Spleen (tissue), 11 donors: ENCODE results near the gene RSPH9. TPM values are rescaled to one million over a fixed set of nuclear protein-coding genes. Genes with fewer than 3 reads are reported as not detected.

Source experiments
- DNase-seq: peaks from one replicate; pipeline ENCODE4 v3.0.0-alpha.2; 2020
- H3K27ac ChIP-seq, 8 donors: fragments of 200-600 bp; sonication (generic) in 7 of 8; 1 replicate in 4 of 8; 2 replicates in 4 of 8; pipeline versions ENCODE4 v1.5.0 to v1.8.0; 2016 to 2021; ENCODE audit warnings: inconsistent platforms in 4 of 8, mild to moderate bottlenecking in 4 of 8, moderate library complexity in 1 of 8
- H3K27me3 ChIP-seq, 7 donors: fragments of 200-600 bp; sonication (generic) in 6 of 7; replicated peaks in 1 of 7; 1 replicate in 4 of 7; 2 replicates in 3 of 7; pipeline versions ENCODE4 v1.5.0 to v1.8.0; 2016 to 2021; ENCODE audit warnings: inconsistent platforms in 3 of 7, mild to moderate bottlenecking in 1 of 7
- H3K36me3 ChIP-seq, 6 donors: fragments of 200-600 bp; sonication (generic) in 5 of 6; 1 replicate in 4 of 6; 2 replicates in 2 of 6; pipeline versions ENCODE4 v1.5.0 to v1.8.0; 2016 to 2021; ENCODE audit warnings: inconsistent platforms in 2 of 6
- H3K4me1 ChIP-seq, 6 donors: fragments of 200-600 bp; sonication (generic) in 5 of 6; 1 replicate in 3 of 6; 2 replicates in 3 of 6; pipeline versions ENCODE4 v1.5.0 to v1.8.0; 2016 to 2021; ENCODE audit warnings: inconsistent platforms in 3 of 6
- H3K4me3 ChIP-seq, 8 donors: fragments of 200-600 bp; sonication (generic) in 7 of 8; 1 replicate in 4 of 8; 2 replicates in 4 of 8; pipeline versions ENCODE4 v1.5.0 to v1.8.0; 2016 to 2021; ENCODE audit warnings: inconsistent platforms in 4 of 8, mild to moderate bottlenecking in 4 of 8, moderate library complexity in 2 of 8
- H3K9me3 ChIP-seq, 8 donors: fragments of 200-600 bp; sonication (generic) in 7 of 8; 1 replicate in 4 of 8; 2 replicates in 4 of 8; pipeline versions ENCODE4 v1.5.0 to v1.8.0; 2016 to 2021; ENCODE audit warnings: inconsistent platforms in 4 of 8
- POLR2A ChIP-seq, 3 donors: fragments of 450-650 bp; IDR thresholded peaks; one replicate each; pipeline ENCODE4 v1.5.1; 2017; ENCODE audit warnings: antibody characterized with exemption in 3 of 3, mild to moderate bottlenecking in 1 of 3
- POLR2AphosphoS5 ChIP-seq, 3 donors: sonication (generic); formaldehyde crosslinking; IDR thresholded peaks; one replicate each; pipeline ENCODE4 v1.5.1; 2017; ENCODE audit warnings: antibody characterized with exemption in 3 of 3
- WGBS, 5 donors: extraction: QIAGEN DNeasy Blood & Tissue Kit in 3 of 5; methylation state at CpG; one replicate each; pipeline versions ENCODE4 v1.1.5 to v1.1.7; 2013 to 2018; 5-methylcytosine and 5-hydroxymethylcytosine counted together
- intact Hi-C: fragments of 100-400 bp; cut with DNase I; formaldehyde crosslinking; loops from one replicate; pipeline ENCODE4 v1.15.0; 2023; ENCODE audit warnings: low total_unique reads
- polyA plus RNA-seq, 3 donors: library from polyadenylated mRNA; stranded (reverse); fragments of 200-250 nt; gene quantifications; one replicate each; pipeline ENCODE4 v1.2.1, GENCODE V29; 2013
- total RNA-seq, 7 donors: library from RNA; depleted of rRNA in 3 of 7; stranded (reverse); fragments of >200 nt in 3 of 7; fragmentation: NEBNext Ultra II Directional in 4 of 7; extraction: Animal tissue kit (Norgen Biotek cat#: 25700) in 4 of 7; gene quantifications; one replicate each; pipeline versions ENCODE4 v1.1.0 to v1.2.1, GENCODE V29; 2016 to 2021
- TF ChIP-seq, protein P1 (sequence below), 11 experiments: fragments of 200-600 bp in 7 of 11; fragments of 450-650 bp in 4 of 11; sonication (generic) in 4 of 11; IDR thresholded peaks in 8 of 11; conservative IDR thresholded peaks in 3 of 11; 1 replicate in 7 of 11; 2 replicates in 4 of 11; pipeline versions ENCODE4 v1.4.0 to v1.8.0; 2016 to 2021; ENCODE audit warnings: antibody characterized with exemption in 11 of 11, inconsistent platforms in 4 of 11, mild to moderate bottlenecking in 1 of 11
- donor health status: healthy with polysubstance abuse.
- donor health status: DM: no; HTN: no; CAD: no; lungs with moderate emphysema.
- donor health status: DM: no; HTN: no; CAD: no.
- donor health status: Bipolar disorder and iron deficiency.
- donor health status: healthy.
- donor health status: DM: no; HTN: no; CAD: no.
- donor health status: DM: yes; HTN: yes; CAD: no.

The RSPH9 gene
- total and polyA plus RNA-seq, 10 donors, result 0.17 to 0.63 (median 0.20) TPM; not detected in 3

DNA sequence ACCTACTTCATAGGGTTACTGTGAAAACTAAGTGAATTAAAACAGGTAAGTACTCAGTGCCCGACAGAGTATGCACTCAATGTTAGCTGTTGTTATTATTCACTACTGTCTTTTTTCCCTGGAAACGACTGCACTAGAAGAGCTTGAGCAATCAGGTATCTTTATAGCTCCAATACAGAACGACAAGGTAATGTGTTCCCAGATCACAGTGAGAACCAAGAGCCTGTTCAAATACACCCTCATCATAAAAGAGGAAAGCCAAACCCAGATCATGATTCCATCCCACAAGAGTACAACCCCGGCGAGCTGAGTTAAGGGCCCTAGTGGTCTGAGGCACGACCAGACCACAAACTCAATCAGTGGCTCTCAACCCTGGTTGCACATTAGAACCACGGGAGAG lies 32.9 kb downstream of the RSPH9 start:
- Histone ChIP-seq H3K27ac (no peak overlapping the region), H3K27me3 (no peaks in the 10 kb centered on the region), H3K4me3 (no peak overlapping the region), H3K4me1 (peaks cover 0 to 38% (median 13%) of the 10 kb centered on the region in 6 donors), H3K36me3 (peaks cover 5 to 100% (median 87%) of the 10 kb centered on the region in 6 donors), H3K9me3 (no peaks in the 10 kb centered on the region)
- intact Hi-C loops, result no loop called here
- TF ChIP-seq POLR2A (IDR thresholded peaks at IDR 0.05) (no peak), POLR2AphosphoS5 (IDR thresholded peaks at IDR 0.05) (no peak)
- 80 to 91% (median 90%) methylated on average over 4 to 7 of the region's 7 CpGs for WGBS, 5 donors
- DNase-seq, result no peak

DNA sequence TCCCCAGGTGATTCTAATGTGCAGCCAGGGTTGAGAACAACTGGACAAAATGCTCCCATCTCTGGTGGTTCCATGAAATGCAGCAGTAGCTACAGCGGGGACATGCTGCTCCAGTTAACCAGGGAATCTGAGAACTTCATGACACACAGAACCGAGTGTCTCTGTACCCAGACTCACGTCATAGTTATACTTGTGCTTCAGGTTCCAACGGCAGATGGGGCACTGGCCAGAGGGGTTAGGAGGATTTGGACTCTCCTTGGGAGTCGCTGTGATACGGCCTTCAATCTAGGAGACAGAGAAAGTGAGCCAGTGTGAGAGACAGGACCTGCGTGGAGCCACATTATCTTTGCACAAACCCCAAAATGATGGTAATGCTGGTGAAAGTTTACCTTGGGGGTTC lies 33.5 kb downstream of the RSPH9 start:
- no peak for DNase-seq
- Histone ChIP-seq H3K9me3 (no peaks in the 10 kb centered on the region), H3K27ac (no peak overlapping the region), H3K4me1 (peaks cover 0 to 39% (median 15%) of the 10 kb centered on the region in 6 donors), H3K36me3 (peaks cover 5 to 100% (median 81%) of the 10 kb centered on the region in 6 donors), H3K27me3 (no peaks in the 10 kb centered on the region), H3K4me3 (no peak overlapping the region)
- intact Hi-C loops, result no loop called here
- TF ChIP-seq POLR2A (IDR thresholded peaks at IDR 0.05), result no peak
- no peak for TF ChIP-seq POLR2AphosphoS5 (IDR thresholded peaks at IDR 0.05)
- TF ChIP-seq, protein P1, sequence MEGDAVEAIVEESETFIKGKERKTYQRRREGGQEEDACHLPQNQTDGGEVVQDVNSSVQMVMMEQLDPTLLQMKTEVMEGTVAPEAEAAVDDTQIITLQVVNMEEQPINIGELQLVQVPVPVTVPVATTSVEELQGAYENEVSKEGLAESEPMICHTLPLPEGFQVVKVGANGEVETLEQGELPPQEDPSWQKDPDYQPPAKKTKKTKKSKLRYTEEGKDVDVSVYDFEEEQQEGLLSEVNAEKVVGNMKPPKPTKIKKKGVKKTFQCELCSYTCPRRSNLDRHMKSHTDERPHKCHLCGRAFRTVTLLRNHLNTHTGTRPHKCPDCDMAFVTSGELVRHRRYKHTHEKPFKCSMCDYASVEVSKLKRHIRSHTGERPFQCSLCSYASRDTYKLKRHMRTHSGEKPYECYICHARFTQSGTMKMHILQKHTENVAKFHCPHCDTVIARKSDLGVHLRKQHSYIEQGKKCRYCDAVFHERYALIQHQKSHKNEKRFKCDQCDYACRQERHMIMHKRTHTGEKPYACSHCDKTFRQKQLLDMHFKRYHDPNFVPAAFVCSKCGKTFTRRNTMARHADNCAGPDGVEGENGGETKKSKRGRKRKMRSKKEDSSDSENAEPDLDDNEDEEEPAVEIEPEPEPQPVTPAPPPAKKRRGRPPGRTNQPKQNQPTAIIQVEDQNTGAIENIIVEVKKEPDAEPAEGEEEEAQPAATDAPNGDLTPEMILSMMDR (IDR thresholded peaks at IDR 0.05 in 8 of 11, conservative IDR thresholded peaks at IDR 0.05 in 3 of 11), result no peak
- 88 to 98% (median 95%) methylated on average over 7 of the region's 7 CpGs for WGBS, 5 donors

DNA sequence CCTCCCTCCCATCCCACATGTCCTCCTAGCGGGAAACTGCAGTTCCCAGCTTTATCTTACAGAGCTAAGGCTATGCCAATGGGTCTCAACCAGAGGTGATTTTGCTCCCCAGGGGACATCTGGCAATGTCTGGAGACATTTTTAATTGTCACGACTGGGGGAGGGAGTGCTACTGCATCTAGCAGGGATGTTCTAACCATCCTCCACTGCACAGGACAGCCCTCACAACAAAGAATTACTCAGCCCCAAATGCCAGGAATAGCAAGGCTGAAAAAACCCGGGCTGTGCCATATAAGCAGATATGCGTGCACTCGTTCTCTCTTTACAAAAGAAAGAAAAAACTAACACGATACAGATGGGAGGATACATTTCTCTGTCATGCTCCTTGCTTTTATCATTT lies 34.2 kb downstream of the RSPH9 start:
- intact Hi-C loops, result no loop called here

DNA sequence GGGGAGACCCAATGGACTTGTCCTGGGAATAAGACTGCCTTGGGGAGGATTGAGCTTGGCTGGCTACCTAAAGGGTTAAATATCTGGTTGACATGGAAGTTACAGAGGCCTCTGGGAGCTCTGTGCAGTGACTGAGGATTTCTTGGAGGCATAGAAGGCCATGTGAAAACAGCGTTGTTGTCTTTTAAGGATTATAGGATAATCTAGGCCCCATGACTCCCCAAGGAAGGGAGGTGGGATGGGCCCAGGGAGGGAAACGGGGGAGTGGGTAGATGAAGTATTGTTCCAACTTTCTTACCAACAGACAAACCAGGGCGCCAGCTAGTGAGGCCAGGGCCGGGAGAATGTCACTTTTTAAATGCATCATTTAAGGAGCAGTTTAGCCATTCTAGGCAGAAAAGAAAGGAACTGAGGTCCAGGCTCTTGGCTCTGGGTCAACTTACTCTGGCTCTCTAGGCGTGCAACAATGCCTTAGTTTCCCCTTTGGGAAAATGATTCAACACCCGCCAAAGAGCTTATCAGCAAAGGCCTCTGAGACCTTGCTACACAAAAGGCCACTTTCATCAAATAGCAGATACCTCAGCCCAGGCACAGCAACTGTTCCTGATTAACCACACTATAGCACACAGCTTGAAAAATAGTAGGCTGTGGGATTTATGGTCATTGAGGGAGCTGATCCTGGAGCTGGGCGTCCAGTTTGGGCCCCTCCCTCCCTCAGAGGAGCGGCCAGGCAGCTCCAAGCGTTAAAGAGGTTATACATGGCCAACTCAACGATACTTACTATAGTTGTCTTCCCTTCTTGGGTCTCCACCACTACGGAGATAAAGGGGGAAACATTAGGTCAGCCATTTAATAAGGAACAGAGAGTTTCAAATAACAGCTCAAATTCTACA lies 35.7 kb downstream of the RSPH9 start:
- no peak for DNase-seq
- peaks cover 0 to 83% (median 59%) of the 10 kb centered on the region in 6 donors for H3K36me3 ChIP-seq
- no peak overlapping the region for H3K27ac ChIP-seq
- intact Hi-C loops, result no loop called here
- no peaks in the 10 kb centered on the region for H3K9me3 ChIP-seq
- TF ChIP-seq POLR2A (IDR thresholded peaks at IDR 0.05), result no peak
- no peak for TF ChIP-seq POLR2AphosphoS5 (IDR thresholded peaks at IDR 0.05)
- TF ChIP-seq, protein P1 (IDR thresholded peaks at IDR 0.05 in 8 of 11, conservative IDR thresholded peaks at IDR 0.05 in 3 of 11), result no peak
- peaks cover 17 to 49% (median 34%) of the 10 kb centered on the region in 6 donors for H3K4me1 ChIP-seq
- no peaks in the 10 kb centered on the region for H3K27me3 ChIP-seq
- H3K4me3 ChIP-seq, result no peak overlapping the region
- 84 to 89% (median 87%) methylated on average over 11 of the region's 11 CpGs for WGBS, 5 donors

More for the DNA sequence above, 34.2 kb downstream of the RSPH9 start:
- Histone ChIP-seq H3K27me3 (no peaks in the 10 kb centered on the region), H3K36me3 (peaks cover 5 to 94% (median 74%) of the 10 kb centered on the region in 6 donors), H3K4me3 (no peak overlapping the region), H3K27ac (no peak overlapping the region), H3K9me3 (no peaks in the 10 kb centered on the region), H3K4me1 (peaks cover 6 to 39% (median 21%) of the 10 kb centered on the region in 6 donors)
- DNase-seq, result no peak
- WGBS, 5 donors, result 88 to 94% (median 92%) methylated on average over 6 of the region's 6 CpGs
- TF ChIP-seq, protein P1 (IDR thresholded peaks at IDR 0.05 in 8 of 11, conservative IDR thresholded peaks at IDR 0.05 in 3 of 11), result no peak
- TF ChIP-seq POLR2AphosphoS5 (IDR thresholded peaks at IDR 0.05) (no peak), POLR2A (IDR thresholded peaks at IDR 0.05) (no peak)
